Ishikawa (cell line): ENCODE measurements around the gene KCTD7.

ENCODE experiments used
- CEBPB ChIP-seq: IDR thresholded peaks from 2 replicates; pipeline ENCODE4 v1.6.1; 2012
- CREB1 ChIP-seq: IDR thresholded peaks from 2 replicates; pipeline ENCODE4 v1.6.1; 2012; ENCODE audit warnings: low read depth
- EGR1 ChIP-seq: IDR thresholded peaks from 2 replicates; pipeline ENCODE4 v1.6.1; 2012
- EP300 ChIP-seq: IDR thresholded peaks from 2 replicates; pipeline ENCODE4 v1.6.1; 2012; ENCODE audit warnings: borderline replicate concordance
- FOXM1 ChIP-seq: IDR thresholded peaks from 2 replicates; pipeline ENCODE4 v1.6.1; 2012; ENCODE audit warnings: low read depth, borderline replicate concordance
- NFIC ChIP-seq: IDR thresholded peaks from 2 replicates; pipeline ENCODE4 v1.6.1; 2012
- RAD21 ChIP-seq: IDR thresholded peaks from 2 replicates; pipeline ENCODE4 v1.6.1; 2012; ENCODE audit warnings: low read depth
- TAF1 ChIP-seq: IDR thresholded peaks from 2 replicates; pipeline ENCODE4 v1.6.1; 2012; ENCODE audit warnings: low read depth, mild to moderate bottlenecking
- TEAD4 ChIP-seq: IDR thresholded peaks from 2 replicates; pipeline ENCODE4 v1.6.1; 2012
- USF1 ChIP-seq: IDR thresholded peaks from 2 replicates; pipeline ENCODE4 v1.6.1; 2012
- YY1 ChIP-seq: IDR thresholded peaks from 2 replicates; pipeline ENCODE4 v1.6.1; 2012; ENCODE audit warnings: low read depth
- ZBTB7A ChIP-seq: IDR thresholded peaks from 2 replicates; pipeline ENCODE4 v1.6.1; 2012; ENCODE audit warnings: low read depth
- TF ChIP-seq, protein P1 (sequence below): IDR thresholded peaks from 2 replicates; pipeline ENCODE4 v1.6.1; 2012; ENCODE audit warnings: low read depth, mild to moderate bottlenecking
- TF ChIP-seq, protein P2 (sequence below): IDR thresholded peaks from 2 replicates; pipeline ENCODE4 v1.6.1; 2012

- TF ChIP-seq CEBPB (no peak), USF1 (no peak), EGR1 (no peak), YY1 (no peak), EP300 (no peak), TAF1 (no peak), TEAD4 (no peak), NFIC (no peak), RAD21 (no peak), CREB1 (no peak), ZBTB7A (no peak), FOXM1 (no peak)
- TF ChIP-seq, protein P1, sequence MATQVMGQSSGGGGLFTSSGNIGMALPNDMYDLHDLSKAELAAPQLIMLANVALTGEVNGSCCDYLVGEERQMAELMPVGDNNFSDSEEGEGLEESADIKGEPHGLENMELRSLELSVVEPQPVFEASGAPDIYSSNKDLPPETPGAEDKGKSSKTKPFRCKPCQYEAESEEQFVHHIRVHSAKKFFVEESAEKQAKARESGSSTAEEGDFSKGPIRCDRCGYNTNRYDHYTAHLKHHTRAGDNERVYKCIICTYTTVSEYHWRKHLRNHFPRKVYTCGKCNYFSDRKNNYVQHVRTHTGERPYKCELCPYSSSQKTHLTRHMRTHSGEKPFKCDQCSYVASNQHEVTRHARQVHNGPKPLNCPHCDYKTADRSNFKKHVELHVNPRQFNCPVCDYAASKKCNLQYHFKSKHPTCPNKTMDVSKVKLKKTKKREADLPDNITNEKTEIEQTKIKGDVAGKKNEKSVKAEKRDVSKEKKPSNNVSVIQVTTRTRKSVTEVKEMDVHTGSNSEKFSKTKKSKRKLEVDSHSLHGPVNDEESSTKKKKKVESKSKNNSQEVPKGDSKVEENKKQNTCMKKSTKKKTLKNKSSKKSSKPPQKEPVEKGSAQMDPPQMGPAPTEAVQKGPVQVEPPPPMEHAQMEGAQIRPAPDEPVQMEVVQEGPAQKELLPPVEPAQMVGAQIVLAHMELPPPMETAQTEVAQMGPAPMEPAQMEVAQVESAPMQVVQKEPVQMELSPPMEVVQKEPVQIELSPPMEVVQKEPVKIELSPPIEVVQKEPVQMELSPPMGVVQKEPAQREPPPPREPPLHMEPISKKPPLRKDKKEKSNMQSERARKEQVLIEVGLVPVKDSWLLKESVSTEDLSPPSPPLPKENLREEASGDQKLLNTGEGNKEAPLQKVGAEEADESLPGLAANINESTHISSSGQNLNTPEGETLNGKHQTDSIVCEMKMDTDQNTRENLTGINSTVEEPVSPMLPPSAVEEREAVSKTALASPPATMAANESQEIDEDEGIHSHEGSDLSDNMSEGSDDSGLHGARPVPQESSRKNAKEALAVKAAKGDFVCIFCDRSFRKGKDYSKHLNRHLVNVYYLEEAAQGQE = no peak
- TF ChIP-seq, protein P2, sequence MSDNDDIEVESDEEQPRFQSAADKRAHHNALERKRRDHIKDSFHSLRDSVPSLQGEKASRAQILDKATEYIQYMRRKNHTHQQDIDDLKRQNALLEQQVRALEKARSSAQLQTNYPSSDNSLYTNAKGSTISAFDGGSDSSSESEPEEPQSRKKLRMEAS = no peak
These were observed 40.8 kb downstream of the KCTD7 start for GRCh38 chr7:66669496-66669895.
